Upper lobe of right lung (tissue), 1 donor: ENCODE measurements around the gene PBX1. TPM values are rescaled to one million over a fixed set of nuclear protein-coding genes. Genes with fewer than 3 reads are reported as not detected.
A peak's percentile ranks its signal among the peaks of the same experiment; 100 is the strongest.

Source experiments
- ATAC-seq: fragments of 200-7000 bp; cut with Tn5 transposase; one replicate; pipeline ENCODE4 v1.9.1; 2020; ENCODE audit warnings: mild to moderate bottlenecking, moderate library complexity
- DNase-seq: peaks from one replicate; pipeline ENCODE4 v3.0.0-alpha.2; 2020
- H3K27ac ChIP-seq: fragments of 200-600 bp; one replicate; pipeline ENCODE4 v1.8.0; 2022
- H3K27me3 ChIP-seq: fragments of 200-600 bp; one replicate; pipeline ENCODE4 v1.8.0; 2022; ENCODE audit warnings: mild to moderate bottlenecking
- H3K36me3 ChIP-seq: fragments of 200-600 bp; one replicate; pipeline ENCODE4 v1.8.0; 2022
- H3K4me1 ChIP-seq: fragments of 200-600 bp; one replicate; pipeline ENCODE4 v1.8.0; 2022
- H3K4me3 ChIP-seq: fragments of 200-600 bp; one replicate; pipeline ENCODE4 v1.8.0; 2022; ENCODE audit warnings: mild to moderate bottlenecking
- H3K9me3 ChIP-seq: fragments of 200-600 bp; one replicate; pipeline ENCODE4 v1.8.0; 2022
- CTCF ChIP-seq: fragments of 200-600 bp; IDR thresholded peaks from one replicate; pipeline ENCODE4 v1.8.0; 2022; ENCODE audit warnings: antibody characterized with exemption
- intact Hi-C: fragments of 100-400 bp; cut with DNase I; formaldehyde crosslinking; loops from one replicate; pipeline ENCODE4 v1.11.0; 2022
- total RNA-seq: library from RNA; stranded (reverse); fragmentation: NEBNext Ultra II Directional; extraction: Animal tissue kit (Norgen Biotek cat#: 25700); gene quantifications from one replicate; pipeline ENCODE4 v1.2.1, GENCODE V29; 2021
- donor health status: DM: no; HTN: yes; CAD: no; lungs with severe emphysema.

Gene PBX1
- total RNA-seq, 1 donor from 2014 or later, result 56.7 TPM

GRCh38 chr1:164802529-164803282 is 243.7 kb downstream of the PBX1 start:
- DNase-seq (no peak), ATAC-seq (no peak)
- Histone ChIP-seq H3K36me3 (peaks cover 3% of the 10 kb centered on the region), H3K4me3 (no peak overlapping the region), H3K4me1 (peaks cover 12% of the 10 kb centered on the region), H3K27me3 (no peaks in the 10 kb centered on the region), H3K9me3 (no peaks in the 10 kb centered on the region), H3K27ac (peak overlapping the region; percentile 44)
- intact Hi-C loops, result no loop called here
- TF ChIP-seq CTCF, result no peak

- Histone ChIP-seq H3K4me3 (no peak overlapping the region), H3K27ac (no peak overlapping the region), H3K36me3 (peaks cover 7% of the 10 kb centered on the region), H3K4me1 (peaks cover 12% of the 10 kb centered on the region), H3K27me3 (no peaks in the 10 kb centered on the region), H3K9me3 (no peaks in the 10 kb centered on the region)
- DNase-seq (no peak), ATAC-seq (no peak)
- intact Hi-C loops, result no loop called here
- TF ChIP-seq CTCF, result no peak
Observed at GRCh38 chr1:164803366-164803765, 244.4 kb downstream of the PBX1 start.

DNA sequence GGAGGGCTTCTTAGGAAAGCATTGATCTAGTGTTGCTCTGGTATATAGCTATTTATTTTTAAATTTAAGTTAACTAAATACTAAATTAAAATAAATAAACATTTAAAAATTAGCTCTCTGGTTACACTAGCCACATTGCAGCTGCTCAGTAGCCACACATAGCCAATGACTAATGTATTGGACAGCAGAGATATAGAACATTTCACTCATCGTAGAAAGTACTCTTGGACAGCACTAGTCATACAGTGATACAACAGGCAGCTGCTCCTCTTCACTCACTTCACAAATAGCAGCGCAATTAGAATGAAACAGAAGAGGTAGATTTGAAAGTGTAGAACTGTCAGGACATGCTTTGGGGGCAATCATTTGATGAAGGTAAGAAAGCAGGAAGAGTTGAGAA is 245.4 kb downstream of the PBX1 start:
- no peak overlapping the region for H3K27ac ChIP-seq
- H3K36me3 ChIP-seq, result peaks cover 11% of the 10 kb centered on the region
- H3K9me3 ChIP-seq, result no peaks in the 10 kb centered on the region
- ATAC-seq (no peak), DNase-seq (no peak)
- no peak overlapping the region for H3K4me3 ChIP-seq
- intact Hi-C loops, result no loop called here
- peaks cover 12% of the 10 kb centered on the region for H3K4me1 ChIP-seq
- no peak for TF ChIP-seq CTCF
- no peaks in the 10 kb centered on the region for H3K27me3 ChIP-seq

- DNase-seq (no peak), ATAC-seq (no peak)
- no peak overlapping the region for H3K4me3 ChIP-seq
- H3K36me3 ChIP-seq, result peaks cover 11% of the 10 kb centered on the region
- intact Hi-C loops, result no loop called here
- no peak overlapping the region for H3K27ac ChIP-seq
- H3K4me1 ChIP-seq, result peaks cover 12% of the 10 kb centered on the region
- no peaks in the 10 kb centered on the region for H3K27me3 ChIP-seq
- no peaks in the 10 kb centered on the region for H3K9me3 ChIP-seq
- no peak for TF ChIP-seq CTCF
Observed at GRCh38 chr1:164805399-164805798, 246.4 kb downstream of the PBX1 start.

DNA sequence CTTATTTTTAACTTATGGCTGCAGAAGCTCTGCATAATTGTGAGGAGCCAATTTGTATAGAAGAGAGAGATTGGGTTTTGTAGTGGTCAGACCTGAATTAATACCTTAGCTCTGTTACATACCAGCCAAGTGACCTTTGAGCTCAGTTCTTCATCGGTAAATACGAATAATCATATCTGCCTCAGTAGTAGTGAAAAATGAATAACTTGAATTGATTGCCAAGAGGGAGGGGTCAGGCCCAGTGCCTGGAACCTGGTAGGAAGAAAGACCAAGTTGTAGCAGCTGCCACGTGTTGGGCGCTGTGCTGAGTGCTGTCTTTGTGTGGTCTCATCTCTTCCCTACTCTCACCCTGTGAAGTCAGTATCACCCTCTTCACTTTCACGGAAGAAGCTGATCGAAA is 247.5 kb downstream of the PBX1 start:
- peaks cover 12% of the 10 kb centered on the region for H3K4me1 ChIP-seq
- TF ChIP-seq CTCF, result no peak
- H3K36me3 ChIP-seq, result peaks cover 14% of the 10 kb centered on the region
- H3K9me3 ChIP-seq, result no peaks in the 10 kb centered on the region
- H3K27me3 ChIP-seq, result no peaks in the 10 kb centered on the region
- H3K27ac ChIP-seq, result no peak overlapping the region
- DNase-seq, result no peak
- intact Hi-C loops, result no loop called here
- ATAC-seq, result no peak
- H3K4me3 ChIP-seq, result no peak overlapping the region
